Fibroblast of skin of scalp (primary cell): ENCODE measurements around the gene SLC40A1.

Source experiments
- DNase-seq: peaks from one replicate; pipeline ENCODE4 v3.0.0-alpha.2; 2013

The SLC40A1 gene

GRCh38 chr2:189566046-189566445 is 14.5 kb downstream of the SLC40A1 start:
- DNase-seq: peak; percentile 56

- DNase-seq: no peak
Observed at GRCh38 chr2:189561371-189562038, 19.1 kb downstream of the SLC40A1 start.

- no peak for DNase-seq
Observed at GRCh38 chr2:189560273-189560586, 20.4 kb downstream of the SLC40A1 start.

- DNase-seq: no peak
Observed at GRCh38 chr2:189559579-189560272, 20.9 kb downstream of the SLC40A1 start.

- DNase-seq: no peak
Observed at GRCh38 chr2:189558516-189559272, 21.9 kb downstream of the SLC40A1 start.

- DNase-seq: no peak
Observed at GRCh38 chr2:189557373-189557772, 23.2 kb downstream of the SLC40A1 start.

- DNase-seq: no peak
Observed at GRCh38 chr2:189556526-189556925, 24.1 kb downstream of the SLC40A1 start.

- no peak for DNase-seq
Observed at GRCh38 chr2:189555232-189555631, 25.4 kb downstream of the SLC40A1 start.

- DNase-seq: no peak
Observed at GRCh38 chr2:189553504-189554088, 27.0 kb downstream of the SLC40A1 start.

GRCh38 chr2:189552991-189553404 is 27.6 kb downstream of the SLC40A1 start:
- DNase-seq: no peak

- DNase-seq: no peak
Observed at GRCh38 chr2:189552334-189552990, 28.1 kb downstream of the SLC40A1 start.

GRCh38 chr2:189551808-189552207 is 28.8 kb downstream of the SLC40A1 start:
- no peak for DNase-seq

GRCh38 chr2:189549449-189549832 is 31.1 kb downstream of the SLC40A1 start:
- peak; percentile 44 for DNase-seq

- no peak for DNase-seq
Observed at GRCh38 chr2:189548666-189549448, 31.7 kb downstream of the SLC40A1 start.

GRCh38 chr2:189545418-189545817 is 35.2 kb downstream of the SLC40A1 start:
- no peak for DNase-seq

GRCh38 chr2:189544318-189545042 is 36.1 kb downstream of the SLC40A1 start:
- no peak for DNase-seq

- DNase-seq: no peak
Observed at GRCh38 chr2:189543367-189543766, 37.2 kb downstream of the SLC40A1 start.

- no peak for DNase-seq
Observed at GRCh38 chr2:189542145-189542882, 38.3 kb downstream of the SLC40A1 start.

- no peak for DNase-seq
Observed at GRCh38 chr2:189541591-189541990, 39.0 kb downstream of the SLC40A1 start.

GRCh38 chr2:189540551-189540950 is 40.0 kb downstream of the SLC40A1 start:
- DNase-seq: no peak

- no peak for DNase-seq
Observed at GRCh38 chr2:189538402-189538801, 42.2 kb downstream of the SLC40A1 start.
